AML-193 (cell line): ENCODE data around the gene MYMX.

Experiments used
- DNase-seq, 2 experiments: peaks; one replicate each; lab custom pipeline; 2025; lab: John Stamatoyannopoulos, UW

MYMX gene

GRCh38 chr6:44250718-44251123 lies 34.0 kb downstream of the MYMX start:
- no peak for DNase-seq

GRCh38 chr6:44251576-44252524 lies 35.1 kb downstream of the MYMX start:
- no peak for DNase-seq

GRCh38 chr6:44253307-44254101 lies 36.8 kb downstream of the MYMX start:
- DNase-seq, result peak; percentile 50 to 73

GRCh38 chr6:44254191-44255104 lies 37.7 kb downstream of the MYMX start:
- DNase-seq, result no peak

GRCh38 chr6:44255105-44255808 lies 38.5 kb downstream of the MYMX start:
- no peak for DNase-seq

- no peak for DNase-seq
Measured at GRCh38 chr6:44255871-44256774, 39.4 kb downstream of the MYMX start.

GRCh38 chr6:44256775-44257024 lies 40.0 kb downstream of the MYMX start:
- DNase-seq, result no peak

GRCh38 chr6:44257025-44257752 lies 40.5 kb downstream of the MYMX start, which contains the start of gene SLC35B2:
Gene SLC35B2 (minus strand): TSS chr6:44257528. CDS start chr6:44257410, 118 bp downstream.
- peak; percentile 80 to 84 for DNase-seq

- DNase-seq, result no peak
Measured at GRCh38 chr6:44257753-44258324, 41.1 kb downstream of the MYMX start.

GRCh38 chr6:44258325-44258863 lies 41.7 kb downstream of the MYMX start:
- no peak for DNase-seq

- no peak for DNase-seq
Measured at GRCh38 chr6:44258921-44259320, 42.2 kb downstream of the MYMX start.

- DNase-seq, result no peak
Measured at GRCh38 chr6:44260011-44260410, 43.3 kb downstream of the MYMX start.

- DNase-seq, result no peak
Measured at GRCh38 chr6:44260451-44261297, 43.9 kb downstream of the MYMX start.

- no peak for DNase-seq
Measured at GRCh38 chr6:44261581-44261980, 44.9 kb downstream of the MYMX start.

- no peak for DNase-seq
Measured at GRCh38 chr6:44262467-44263353, 46.0 kb downstream of the MYMX start.

GRCh38 chr6:44263354-44264100 lies 46.8 kb downstream of the MYMX start:
- DNase-seq, result no peak
